ENCODE results near the gene SPINT2.
"Not testable (repeated sequence)": the region's sequence is repeated elsewhere in the genome, so short reads cannot be mapped to it uniquely, and the experiment has no call there.

Gene SPINT2

GRCh38 chr19:38243279-38243673 is 21.1 kb upstream of the SPINT2 start:
- no peak for DNase-seq

- DNase-seq: peak; percentile 68
These were observed 18.4 kb upstream of the SPINT2 start for GRCh38 chr19:38245826-38246498.

GRCh38 chr19:38247126-38247525 is 17.2 kb upstream of the SPINT2 start:
- no peak for DNase-seq

DNA sequence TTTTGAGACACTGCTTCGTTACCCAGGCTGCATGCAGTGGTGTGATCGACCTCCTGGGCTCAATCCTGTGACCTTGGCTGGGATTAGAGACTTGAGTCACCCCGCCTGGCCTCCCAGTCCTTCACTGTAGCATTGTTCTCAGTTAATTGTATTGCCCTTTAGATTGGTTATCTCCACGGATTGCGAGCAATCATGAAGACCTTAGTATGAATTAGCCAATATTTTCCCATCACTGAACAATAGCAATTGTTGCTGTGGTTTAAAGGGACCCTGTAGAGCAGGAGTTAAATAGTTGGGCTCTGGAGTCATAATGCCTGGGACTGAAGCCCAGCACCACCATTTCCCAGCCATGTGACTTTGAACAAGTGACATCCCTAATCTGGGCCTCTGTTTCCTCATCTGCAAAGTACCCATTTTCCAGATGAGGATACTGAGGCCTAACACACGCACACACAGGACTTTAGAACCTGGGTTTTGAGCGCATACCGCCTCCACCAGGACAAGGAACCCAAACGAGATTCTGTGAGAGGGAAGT is 16.6 kb upstream of the SPINT2 start:
- no peak for DNase-seq

GRCh38 chr19:38248421-38248820 is 16.0 kb upstream of the SPINT2 start:
- DNase-seq: no peak

GRCh38 chr19:38250428-38250820 is 13.9 kb upstream of the SPINT2 start:
- DNase-seq: no peak

DNA sequence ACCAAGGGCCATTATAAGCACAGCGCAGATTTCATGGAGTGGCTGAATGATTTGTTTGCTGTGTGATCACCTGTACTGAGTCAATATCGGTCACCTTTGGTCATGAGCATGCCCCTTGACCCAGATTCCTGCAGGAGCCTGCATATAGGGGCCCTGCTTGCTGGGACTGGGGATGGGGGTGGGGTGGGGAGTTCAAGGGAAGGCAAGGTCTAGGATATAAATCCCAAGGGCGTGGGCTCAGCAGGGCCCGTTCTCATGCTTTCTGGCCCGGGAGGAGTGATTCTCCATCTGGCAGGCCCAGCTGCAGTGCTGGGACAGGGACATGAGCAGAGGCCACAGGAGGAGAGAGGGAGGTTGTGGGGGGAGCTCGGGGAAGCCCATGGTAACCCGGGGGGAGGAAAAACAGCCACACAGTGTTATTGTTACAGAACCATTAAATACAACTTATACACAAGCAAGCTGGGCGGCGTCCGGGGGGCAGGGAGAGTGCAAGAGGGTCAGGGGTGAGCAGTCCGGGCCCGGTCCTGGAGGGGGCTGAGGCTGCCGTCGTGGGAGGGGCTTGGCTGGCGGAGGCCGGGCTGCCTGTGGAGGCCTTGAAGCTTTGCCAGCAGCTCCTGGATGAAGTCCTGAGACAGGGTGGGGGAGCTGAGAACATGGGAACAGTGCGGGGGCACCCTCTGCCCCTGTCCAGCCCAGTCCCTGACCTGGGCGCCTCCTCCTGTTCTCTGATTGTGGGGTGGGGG is 13.4 kb upstream of the SPINT2 start:
- no peak for DNase-seq

DNA sequence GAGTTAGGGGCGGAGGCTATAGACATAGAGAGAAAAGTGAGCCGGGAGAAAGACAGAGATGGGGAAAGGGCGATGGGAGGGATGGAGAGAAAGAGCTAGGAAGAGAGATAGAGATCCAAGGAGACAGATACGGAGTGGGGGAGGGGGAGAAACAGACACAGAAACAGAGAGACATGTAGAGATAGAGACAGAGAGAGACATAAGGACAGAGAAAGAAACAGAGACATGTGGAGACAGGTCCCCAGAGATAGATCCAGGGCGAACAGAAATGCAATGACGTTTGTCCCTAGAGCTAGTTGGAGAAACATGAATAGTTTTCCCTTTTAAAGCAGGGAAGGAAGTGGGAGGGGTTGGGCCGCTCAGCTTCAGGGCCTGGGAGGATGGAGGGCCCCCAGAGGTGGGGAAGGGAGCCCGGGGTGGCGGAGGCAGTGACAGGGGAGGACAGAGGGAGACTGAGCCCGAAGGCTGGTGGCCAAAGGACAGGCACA is 12.8 kb upstream of the SPINT2 start:
- no peak for DNase-seq

- DNase-seq: no peak
These were observed 12.0 kb upstream of the SPINT2 start for GRCh38 chr19:38252385-38252784.

DNA sequence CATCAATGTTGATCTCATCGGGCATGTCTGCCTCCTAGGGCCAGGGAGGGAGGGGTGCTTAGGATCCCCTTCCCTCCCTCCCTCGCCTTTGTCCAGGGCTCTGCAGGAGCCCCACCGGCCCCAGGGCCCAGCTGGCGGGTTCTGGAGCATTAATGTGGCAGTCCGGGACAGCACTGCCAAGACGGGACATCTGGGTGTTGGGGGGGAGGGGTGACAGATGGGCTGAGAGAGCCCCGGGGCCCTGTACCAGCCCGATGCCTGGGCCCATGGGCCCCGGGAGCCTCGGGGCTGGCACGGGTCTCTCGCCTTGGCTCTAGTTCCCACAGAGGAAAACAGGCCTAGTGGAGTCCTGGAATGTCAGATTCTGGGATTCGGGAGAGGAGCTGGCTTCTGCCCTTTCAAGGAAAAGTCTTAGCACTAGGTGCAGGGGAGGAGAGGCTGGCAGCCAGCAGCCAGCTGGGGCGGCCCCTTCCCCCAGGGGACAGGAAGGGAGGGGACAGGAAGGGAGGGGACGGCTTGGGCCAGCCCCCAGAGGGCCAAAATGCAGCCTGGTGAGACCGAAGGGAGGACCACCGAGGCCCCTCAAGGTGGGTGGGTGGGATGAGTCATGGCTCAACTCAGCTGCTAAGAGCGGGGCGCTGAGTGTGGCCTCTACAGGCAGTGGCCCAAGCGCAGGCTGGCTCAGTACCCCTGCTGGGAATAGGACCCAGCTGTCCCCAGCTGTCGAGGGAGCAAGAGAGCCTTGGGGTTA is 11.3 kb upstream of the SPINT2 start:
- DNase-seq: no peak

DNA sequence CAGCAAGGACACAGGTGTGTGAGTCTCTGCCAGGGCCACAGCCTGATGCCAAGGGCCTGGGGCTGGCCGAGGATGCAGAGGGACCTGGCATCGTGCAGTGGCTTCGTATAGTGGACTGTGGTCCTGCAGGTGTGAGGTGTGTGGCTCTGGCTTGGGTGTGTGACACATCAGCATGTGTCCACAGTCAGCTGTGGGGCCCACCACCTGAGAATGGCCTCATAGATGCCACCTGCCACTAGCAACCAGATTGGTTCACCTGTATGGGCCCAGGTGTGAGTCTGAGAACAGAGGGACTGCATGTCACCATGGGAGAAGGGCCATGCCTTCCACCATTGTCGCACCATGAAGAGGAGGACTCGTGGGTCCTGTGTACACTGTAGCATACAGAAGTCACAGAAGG is 10.6 kb upstream of the SPINT2 start:
- no peak for DNase-seq

DNA sequence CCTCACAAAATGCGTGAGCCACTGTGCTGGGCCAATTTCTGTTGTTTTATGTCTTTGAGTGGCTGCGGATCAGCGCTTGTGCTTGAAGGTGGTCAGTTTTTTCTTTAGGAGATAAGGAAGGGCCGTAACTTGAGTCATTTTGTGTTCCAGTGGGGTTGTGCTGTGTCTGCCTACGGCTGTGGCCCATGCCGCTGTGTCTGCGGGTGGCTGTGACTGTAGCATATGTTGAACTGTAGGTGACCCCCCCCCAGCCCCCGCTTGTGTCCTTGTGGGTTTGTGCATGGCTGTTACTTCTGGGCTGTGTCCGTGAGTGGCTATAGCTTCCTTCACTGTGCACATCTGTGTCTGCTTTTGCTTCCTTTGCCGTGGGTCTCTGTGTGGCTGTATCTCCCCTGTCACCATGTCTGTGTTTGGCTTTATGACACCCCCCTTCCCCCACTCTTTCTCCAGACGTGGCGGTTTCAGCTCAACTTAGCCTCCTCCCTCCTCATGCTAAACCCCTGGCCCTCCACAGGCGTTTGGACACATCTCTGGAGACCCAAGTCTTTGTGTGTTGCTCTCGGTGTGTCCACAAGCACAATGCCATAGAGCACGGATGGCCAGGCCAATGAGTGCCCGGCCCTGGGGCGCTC is 8.9 kb upstream of the SPINT2 start:
- DNase-seq: peak; percentile 54

DNA sequence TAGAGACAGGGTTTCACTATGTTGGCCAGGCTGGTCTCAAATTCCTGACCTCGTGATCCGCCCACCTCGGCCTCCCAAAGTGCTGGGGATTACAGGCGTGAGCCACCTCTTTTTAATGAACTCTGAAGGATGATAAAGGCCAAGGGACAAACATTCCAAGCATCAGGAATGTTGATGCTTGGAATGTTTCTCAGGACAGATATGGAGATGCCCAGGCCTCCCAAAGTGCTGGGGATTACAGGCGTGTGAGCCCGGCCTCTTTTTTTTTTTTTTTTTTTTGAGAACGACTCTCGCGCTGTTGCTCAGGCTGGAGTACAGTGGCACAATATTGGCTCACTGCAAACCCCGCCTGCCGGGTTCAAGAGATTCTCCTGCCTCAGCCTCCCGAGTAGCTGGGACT is 2.4 kb upstream of the SPINT2 start:
- DNase-seq: not testable (repeated sequence)

DNA sequence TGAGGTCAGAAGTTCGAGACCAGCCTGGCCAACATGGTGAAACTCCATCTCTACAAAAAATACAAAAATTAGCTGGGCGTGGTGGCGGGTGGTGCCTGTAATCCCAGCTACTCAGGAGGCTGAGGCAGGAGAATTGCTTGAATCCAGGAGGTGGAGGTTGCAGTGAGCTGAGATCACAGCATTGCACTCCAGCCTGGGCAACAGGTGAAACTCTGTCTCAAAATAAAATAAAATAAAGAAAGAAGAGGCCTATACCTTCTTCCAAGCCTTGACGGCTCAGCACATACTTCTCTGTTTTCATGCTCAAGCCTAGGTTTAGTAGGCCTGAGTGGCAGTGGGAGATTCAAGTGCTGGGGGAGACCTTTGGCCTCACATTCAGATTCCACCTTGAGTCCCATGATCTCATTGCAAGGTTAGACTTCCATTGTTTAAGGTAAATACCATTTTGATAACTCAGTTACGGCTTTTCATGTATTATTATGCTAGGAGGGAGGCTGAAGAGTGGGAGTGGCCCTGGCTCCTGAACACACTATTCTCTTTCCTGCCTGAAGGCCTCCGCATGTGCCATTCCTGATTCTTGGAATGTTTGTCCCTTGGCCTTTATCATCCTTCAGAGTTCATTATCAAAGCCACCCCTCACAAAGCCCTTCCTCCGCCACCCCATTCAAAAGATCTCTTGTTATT is 1.6 kb upstream of the SPINT2 start:
- DNase-seq: no peak

- peak; percentile 81 for DNase-seq
These were observed 486 bp upstream of the SPINT2 start for GRCh38 chr19:38263689-38264485.

- peak; percentile 70 for DNase-seq
These were observed 964 bp downstream of the SPINT2 start for GRCh38 chr19:38265213-38265861.

GRCh38 chr19:38265921-38266429 is 1.6 kb downstream of the SPINT2 start:
- DNase-seq: no peak

GRCh38 chr19:38266981-38267597 is 2.7 kb downstream of the SPINT2 start:
- DNase-seq: peak; percentile 46

DNA sequence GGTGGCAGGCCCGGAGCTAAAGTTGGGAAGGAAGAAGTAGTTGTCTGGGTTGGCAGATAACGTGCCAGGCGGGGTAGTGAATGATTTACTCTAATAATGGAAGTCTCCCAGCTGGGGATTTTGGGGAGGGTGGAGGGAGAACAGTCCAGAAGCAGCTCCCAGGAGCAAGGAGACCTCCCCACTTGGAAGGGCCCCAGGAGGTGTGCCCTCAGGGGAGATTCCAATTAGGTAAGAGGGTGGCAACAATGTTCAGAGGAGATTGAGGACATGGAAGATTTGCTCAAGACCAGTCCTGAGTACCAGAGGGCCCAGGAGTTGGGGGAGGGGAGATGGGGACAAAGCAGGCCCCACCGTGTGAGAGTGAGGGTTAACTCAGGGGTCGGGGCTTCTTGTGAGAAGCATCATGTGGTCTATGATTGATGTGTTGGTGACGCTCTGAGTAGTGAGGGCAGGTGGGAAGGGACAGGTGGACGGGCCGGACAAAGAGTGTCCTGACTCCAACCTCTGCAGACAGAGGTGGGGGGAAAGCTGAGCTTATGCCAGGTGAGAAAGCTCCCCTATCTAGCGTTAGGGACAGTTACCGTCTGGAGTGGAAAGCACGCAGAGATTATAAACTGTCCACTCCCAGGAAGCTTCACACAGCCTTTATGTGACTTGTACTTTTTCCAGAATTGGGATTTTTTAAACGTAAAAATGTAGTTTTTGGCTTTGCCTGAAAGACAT is 3.5 kb downstream of the SPINT2 start:
- peak; percentile 70 for DNase-seq

- peak; percentile 37 for DNase-seq
These were observed 4.2 kb downstream of the SPINT2 start for GRCh38 chr19:38268539-38268938.
